Frontal cortex (tissue), 4 donors: ENCODE data around the gene ATAT1. TPM values are rescaled to one million over a fixed set of nuclear protein-coding genes. Genes with fewer than 3 reads are reported as not detected.

ENCODE experiments used
- DNase-seq, 2 donors: peaks; one replicate each; pipeline ENCODE4 v3.0.0; 2012; ENCODE audit warnings: low spot score in 2 of 2
- FAIRE-seq: peaks from 2 replicates; lab custom pipeline; 2012; peaks lifted over from hg19 to GRCh38; lab: Jason Lieb, UNC
- total RNA-seq: library from RNA; depleted of rRNA; stranded (reverse); fragments of >200 nt; gene quantifications from one replicate; pipeline ENCODE4 v1.2.3, GENCODE V29; 2014
- donor health status: control.
- donor health status: control.
- donor health status: control.

Gene ATAT1
- total RNA-seq, 1 donor from 2014 or later, result 40.4 TPM

DNA sequence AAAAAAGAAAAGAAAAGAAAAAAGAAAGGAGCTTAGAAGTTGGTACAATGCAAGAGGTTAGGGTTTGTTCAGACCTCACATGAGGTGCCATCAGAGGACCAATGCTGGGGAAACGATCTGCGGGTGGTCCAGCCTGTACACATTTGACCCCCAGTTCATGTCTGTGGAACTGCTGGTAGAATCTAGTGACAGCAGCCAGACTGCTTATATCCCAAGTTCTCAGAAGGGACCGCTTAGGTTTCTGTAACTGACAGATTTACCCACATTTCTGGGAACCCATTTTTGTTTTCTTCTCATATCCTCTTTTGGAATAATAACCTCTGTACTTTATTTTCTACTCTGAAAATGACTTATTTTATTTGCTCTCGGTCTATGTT lies 55.1 kb downstream of the ATAT1 start:
- no peak for FAIRE-seq
- DNase-seq, result no peak

DNA sequence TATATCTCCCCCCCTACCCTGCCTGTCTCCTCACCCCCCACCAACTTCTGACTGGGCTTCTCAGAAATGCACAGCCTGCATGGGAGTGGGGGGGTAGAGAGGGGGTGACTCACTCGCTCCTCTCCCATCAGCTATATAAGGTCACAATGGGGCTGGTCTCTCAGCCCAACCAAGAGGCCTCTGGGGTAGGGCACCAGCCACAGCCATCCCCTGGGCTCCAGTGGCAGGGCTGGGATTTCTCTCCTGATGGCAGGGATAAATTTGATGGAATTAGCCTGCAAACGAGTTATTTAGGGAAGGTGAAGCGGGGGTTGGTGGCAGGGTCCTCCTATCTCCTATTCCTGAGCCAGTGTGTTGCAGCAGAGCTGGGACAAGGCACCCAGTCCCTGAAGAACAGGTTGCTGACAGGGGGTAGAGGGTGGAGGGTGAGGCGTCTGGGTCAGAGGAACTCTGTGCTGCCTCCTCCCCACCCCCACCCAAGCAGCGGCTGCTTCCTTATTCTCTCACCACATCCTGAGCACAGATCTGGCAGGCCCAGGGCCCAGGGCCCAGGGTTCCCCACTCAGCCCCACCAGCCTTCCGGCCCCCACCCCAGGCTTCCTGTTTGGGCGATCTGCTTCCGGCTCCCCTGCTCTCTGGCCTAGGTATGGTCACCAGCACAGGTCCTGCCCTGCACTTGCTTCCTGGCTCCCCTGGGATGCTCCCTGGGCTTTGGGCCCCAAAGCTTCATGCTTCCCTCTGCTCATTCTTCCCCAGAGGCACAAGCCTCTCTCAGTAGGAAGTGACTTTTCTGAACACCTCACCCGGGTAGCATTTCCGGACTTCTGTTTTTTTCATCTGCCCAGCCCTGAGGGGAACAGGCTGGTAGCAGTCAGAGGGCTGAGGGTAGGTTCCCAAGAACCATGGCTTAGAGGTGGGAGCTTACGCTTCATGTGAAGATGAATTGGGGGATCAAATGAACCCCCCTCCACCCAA lies 55.8 kb downstream of the ATAT1 start:
- DNase-seq, result peak in 1 of 2 donors; percentile 67
- FAIRE-seq, result no peak

DNA sequence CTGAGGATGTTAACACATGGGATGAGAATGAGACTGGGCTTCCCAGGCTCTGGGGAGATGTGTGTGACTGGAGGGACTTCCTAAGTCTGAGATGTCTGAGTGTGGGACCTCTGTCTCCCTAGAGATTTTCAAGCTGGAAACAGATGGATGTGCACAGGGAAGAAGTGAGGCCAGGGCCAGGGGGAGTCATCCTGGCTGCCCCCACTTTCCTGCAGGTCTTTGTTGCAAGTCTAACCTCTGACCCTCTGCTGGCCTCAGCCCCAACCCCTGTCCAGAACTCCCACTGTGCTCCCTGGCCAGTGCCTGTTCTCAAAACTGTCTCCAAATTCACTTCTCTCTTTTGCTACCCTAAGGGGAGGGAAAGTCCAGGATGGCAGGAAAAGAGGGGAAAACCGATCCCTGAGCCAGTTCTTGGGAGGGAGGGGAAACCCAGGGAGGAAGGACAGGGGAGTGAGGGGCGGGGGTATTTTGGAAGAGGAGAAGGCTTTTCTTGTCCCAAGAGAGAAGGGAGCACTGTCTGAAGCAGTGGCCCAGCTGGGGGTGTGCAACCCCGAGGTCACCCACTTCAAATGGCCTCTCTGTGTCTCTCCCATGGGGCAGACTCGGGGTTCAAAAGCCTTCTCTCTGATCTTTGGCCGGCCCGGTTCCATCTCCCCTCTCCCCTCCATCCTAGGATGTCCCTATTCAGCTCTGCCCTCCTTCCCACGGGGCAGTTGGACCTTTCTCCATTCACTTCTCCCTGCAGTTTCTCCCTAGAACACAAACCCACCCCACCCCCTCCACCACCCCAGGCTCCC lies 56.7 kb downstream of the ATAT1 start:
- no peak for FAIRE-seq
- no peak for DNase-seq

DNA sequence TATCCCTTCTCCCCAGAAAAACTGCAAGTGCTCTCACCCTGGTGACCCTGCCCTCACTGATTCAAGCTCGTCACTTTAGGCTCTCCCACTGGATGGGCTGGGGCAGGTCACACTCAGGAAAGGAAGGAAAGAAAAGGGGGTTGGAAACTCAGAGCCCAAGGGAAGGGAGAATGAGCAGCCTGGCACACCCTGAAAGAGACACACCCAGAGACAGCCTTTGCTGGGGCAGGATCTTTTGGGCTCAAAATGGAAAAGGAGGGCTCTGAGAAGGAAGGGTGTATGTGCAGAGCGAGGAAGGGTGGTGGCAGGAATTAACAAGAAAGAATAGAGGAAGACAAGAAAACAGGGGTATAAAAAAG lies 57.3 kb downstream of the ATAT1 start:
- DNase-seq, result no peak
- FAIRE-seq, result no peak

DNA sequence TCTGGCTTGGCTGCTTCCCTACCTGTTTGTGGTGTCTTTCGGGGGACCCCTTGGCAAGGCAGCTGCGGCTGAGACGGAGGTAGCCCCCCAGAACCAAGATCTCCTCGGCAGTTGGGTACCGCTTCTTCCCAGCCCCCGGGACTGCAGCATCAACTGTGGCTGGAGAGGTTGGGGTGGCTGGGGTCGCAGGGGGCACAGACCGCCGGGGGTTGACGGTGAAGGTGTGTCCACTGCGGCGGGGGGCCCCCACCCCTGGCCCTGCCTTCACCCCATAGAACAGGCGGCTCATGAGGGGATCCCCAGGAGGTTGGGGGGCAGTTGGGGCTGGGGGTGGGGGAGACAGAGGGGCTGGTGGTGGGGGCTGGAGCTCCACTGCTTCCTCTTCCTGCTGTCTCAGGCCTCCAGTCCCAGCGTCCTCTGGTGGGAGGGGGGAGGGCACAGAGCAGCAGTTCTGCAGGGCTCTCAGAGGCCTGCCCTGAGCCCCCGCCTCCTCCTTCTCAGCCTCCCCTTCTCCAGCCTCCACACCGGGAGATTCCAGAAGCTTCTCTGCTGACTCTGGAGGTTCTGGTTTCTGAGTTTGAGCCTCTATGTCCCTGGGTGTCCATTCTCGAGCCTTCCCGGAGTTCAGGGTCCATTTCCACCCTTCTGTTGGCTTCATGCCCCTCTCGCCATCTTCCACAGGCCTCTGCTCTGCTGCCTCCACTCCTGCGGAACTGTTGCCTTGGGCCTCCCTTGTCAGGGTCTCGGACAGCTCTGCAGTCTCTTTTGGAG lies 57.9 kb downstream of the ATAT1 start:
- DNase-seq (no peak), FAIRE-seq (no peak)

DNA sequence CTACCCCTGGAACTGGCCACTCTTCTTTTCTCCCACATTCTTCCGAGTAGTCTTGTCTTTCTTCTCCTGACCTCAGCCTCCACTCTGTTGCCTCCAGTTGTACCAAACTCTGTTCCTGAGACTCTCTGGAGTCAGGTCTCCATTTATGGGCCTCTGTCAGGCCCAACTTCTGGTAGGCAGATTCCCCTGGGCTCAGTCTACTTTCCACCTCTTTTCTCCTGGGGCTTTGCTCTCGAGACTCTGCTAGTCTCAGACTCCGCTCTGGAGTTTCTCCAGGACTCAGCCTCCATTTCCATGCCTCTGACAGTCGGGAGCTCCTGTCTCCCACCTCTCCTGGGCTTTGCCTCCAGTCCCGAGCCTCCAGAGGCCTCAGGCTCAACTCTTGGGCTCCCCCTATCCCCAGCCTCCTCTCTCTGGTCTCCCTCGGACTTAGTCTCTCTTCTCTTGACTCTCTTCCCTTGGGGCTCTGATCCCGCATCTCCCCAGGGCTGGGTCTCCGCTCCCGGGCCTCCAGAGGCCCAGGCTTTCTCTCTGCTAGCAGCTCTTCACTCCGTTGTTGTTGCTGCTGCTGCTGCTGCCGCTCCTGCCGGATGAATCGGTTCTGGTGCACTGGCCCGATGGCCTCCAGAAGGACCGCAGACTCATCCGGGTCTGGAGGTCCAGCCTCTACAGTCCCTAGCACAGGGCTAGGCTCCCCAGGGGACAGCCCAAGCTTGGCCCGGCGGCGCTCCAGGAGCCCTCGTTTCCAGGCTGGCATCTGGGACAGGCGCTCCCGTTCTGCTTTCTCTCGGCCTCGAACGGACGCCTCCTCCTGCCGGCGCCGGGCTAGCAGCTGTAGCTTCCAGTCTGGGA lies 58.7 kb downstream of the ATAT1 start:
- no peak for FAIRE-seq
- DNase-seq, result no peak

DNA sequence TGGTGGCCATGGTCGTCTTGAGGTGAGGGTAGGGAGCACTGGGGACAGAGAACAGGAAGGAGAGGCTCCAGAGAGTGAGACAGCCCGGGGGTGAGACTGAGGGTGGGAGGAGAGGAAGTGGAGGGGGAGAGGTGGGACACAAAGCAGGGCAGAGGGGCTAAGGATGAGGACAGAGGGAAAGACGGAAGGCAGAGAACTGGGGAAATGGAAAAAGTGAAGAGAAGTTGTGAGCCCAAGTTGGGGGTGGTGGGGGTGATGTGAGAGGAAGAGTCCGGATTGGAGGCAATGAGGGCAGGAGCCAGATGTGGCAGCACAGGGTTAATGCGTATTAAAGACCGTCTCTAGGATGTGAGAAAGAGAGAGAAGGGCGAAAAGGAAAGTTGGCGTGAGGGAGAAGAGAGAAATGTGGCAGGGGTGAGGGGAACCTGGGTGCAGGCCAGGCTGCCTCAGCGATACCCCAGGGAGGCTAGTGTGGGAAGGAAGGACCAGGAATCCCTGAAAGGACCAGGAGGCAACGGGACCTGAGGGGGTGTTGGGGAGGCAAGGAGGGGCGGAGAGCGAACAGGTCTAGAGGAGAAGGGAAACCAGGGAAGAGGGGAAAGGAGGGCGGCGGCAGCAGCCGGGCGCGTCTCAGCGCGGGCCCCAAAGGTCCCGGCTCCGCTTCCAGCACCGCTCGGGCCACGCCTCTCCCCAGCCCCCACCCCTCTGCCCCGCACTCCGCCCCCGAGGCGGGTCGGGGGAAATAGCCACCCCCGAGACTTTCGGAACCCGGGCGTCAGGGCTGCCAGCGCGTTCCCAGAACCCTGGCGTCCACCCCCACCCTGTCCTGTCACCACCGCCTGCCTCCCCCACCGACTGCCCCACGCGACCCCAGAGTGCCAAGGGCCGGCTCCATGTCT lies 59.6 kb downstream of the ATAT1 start, which contains the start of gene PPP1R18:
PPP1R18 (minus strand) TSS at position 637 of the 899 bp plus-strand sequence; CDS start at position 10, 627 bp downstream.
- DNase-seq, result peak; percentile 59 to 71
- FAIRE-seq, result no peak

DNA sequence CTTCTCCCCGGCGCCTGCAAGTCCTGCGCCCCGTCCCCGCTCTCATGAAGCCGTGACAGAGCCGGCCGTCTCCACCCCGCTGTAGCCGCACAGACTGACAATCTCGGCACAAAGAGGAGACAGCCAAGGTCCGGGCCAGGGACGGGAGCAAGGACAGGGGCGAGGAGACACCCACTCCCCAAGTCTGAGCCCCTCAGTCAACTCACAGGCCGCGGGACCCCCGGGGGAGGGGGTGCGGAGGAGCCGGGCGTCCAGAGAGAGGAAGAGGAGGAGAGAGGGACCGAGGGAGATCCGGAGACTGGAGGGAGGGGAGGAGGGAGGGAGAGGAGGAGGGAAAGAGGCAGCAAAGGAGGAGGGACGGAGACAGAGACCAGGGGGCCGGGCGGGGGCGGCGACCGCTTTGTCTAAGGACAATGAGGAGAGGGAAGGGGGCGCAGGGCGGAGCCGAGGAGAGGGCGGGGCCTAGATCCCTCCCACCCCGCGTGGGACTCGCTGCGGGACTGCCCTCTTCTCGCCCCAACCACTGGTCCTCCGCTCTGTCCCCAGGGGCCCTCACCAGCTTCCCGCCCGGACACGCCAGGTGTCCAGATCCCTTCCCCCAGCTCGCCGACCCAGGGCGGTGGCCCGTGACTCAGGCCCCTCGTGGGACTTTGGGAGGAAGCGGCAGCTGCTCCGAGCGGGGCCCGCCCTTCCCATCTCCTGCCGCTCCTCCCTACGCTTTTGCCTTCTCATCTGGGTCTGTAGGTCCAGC lies 60.4 kb downstream of the ATAT1 start:
- peak; percentile 63 to 70 for DNase-seq
- FAIRE-seq, result no peak

DNA sequence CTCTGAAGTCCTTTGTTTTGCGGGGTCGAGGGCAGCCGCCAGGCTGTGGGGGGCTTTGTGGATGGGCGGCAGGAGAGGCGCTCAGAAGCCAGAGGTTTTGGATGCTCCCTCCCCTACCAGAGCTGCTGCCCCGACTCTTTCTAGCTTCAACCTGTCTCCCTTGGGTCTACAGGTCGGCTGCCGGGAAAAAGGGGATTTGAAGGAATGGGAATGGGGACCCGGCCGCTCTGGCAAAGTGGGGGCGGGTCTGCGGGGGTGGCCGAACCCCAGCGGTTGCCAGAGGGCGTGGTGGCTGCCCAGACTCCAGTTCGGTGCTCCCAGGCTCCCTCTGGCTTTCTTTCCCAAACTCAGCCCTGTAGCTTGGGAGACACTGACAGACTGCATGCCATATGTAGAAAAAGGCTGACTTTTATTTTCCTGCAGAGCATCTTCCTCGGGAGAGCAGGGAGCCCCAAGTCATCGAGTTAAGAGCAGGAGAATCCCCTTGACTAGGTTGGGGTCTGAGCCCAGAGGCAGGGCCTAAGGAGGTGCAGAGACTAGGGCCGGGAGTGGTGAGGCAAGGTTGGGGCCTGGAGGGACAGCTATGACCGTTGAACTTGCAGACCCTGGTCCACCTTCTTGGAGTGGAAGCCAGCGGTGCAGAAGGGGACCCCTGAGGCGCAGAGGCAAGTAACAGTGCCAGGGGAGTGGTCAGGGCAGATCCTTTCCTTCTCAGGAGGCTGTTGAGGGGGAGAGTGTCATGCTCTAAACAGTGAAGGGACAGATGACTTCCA lies 61.2 kb downstream of the ATAT1 start:
- FAIRE-seq, result no peak
- DNase-seq, result no peak

DNA sequence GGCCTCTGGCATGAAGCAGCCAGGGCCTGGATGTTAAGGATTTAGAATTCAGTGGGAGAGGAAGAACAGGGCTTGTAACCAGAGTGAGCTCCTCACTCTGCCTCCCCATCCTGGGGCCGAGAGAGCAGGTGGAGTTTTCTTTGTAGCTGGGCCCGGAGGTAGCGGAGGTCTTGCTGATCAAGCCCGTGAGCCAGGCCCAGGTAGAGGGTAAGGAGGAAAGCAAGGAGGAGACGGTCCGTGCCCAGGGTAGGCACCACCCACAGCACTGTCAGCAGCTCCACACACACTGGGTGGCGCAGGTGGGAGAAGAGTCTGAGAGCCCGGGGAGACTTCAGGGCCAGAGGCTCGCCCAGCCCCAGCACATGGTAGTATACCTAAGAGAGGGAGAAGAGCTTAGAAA lies 61.9 kb downstream of the ATAT1 start:
- DNase-seq (no peak), FAIRE-seq (no peak)

DNA sequence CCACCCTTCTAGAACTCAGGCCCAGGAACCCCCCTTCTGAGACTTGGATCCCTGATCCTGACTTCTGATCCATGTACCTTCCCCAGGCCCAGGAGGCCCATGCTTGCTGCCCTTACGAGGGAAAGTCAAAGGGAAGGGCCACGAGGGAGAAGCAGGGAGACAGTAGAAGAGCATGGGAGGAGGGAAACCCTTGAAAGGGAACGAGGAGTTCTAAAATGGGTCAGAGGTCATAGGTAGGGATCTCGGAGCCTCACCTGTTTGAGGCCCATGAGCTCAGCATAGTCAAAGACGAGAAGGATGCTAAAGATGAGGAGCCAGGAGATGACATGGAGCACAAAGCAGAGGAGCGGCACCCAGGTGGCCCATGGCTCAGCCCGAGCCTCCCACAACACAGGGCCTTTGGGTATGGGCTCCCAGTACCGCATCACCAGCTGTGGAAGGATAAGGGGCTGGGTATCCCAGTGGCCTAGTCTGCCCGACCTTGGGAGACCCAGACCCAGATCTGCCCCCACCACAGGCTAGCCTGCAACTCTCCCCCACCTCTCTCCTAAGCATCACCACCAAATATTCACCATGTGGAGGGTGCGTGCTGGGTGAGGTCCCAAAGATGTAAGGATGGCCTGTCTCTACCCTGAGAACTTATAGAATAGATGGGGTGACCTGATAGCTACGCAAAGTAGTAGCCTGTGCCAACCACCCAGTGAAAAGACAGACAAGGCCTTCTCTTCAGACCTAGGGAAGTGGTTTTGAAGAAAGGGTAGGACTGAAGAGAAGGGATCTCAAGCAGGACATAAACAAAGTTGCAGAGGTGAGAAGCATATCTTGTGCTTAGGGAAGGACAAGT lies 62.6 kb downstream of the ATAT1 start:
- no peak for FAIRE-seq

DNA sequence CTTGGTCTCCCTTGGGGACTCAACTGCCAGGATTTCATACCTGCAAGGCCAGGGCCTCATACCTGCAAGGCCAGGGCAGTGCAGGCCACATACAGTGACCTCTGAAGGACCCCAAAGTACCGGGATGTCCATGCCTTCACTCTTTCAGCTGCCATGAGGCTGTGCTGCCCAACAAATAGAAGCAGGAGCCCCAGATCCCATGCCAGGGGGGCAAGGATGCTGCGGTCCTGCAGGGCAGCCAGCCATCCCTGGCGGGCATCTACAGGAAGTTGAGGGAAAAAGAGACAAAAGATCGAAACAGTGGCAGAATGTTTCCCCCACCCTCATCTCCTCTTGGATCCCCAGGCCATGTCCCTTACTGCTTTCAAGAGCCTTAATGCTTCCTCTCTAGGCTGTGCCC lies 63.3 kb downstream of the ATAT1 start:
- no peak for FAIRE-seq
- no peak for DNase-seq

More for the DNA sequence above, 62.6 kb downstream of the ATAT1 start:
- DNase-seq, result no peak

DNA sequence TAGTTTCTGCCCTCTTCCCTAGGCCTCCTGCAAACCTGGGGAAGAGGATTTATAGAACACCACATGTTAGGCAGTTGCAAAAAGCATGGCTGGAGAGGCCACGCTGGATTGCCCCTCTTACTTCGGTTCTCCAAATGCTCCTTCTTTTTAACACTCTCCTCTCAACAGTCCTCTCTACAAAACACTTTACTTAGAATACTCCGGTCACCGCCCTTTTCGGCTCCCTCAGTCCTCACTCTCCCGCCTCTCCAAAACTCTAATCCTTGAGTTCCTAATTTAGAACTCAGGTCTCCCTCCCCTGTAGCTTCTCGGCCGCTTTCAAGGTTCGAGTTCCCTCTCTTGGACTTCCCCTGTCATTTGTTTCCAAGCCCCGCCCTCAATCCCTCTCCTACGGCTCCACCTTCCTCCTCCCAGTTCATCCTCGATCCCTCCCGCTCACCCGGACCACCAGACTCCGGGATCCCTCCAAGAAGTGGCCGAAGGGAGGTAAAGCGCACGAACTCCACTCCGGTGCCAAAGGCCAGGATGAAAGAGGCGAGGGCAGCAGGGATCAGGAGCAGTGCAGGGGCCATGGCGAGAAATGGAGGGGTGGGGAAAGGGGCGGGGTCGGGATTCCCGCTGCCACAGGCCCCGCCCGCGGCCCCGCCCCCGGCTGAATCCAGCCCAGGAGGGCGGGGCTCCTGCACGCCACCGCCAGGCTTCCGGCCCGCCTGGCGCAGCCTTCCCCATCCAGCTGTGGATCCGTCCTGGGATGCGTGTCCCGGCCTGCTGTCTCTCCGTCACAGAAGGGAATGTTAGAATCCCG lies 63.9 kb downstream of the ATAT1 start, which contains the start of gene NRM:
NRM (minus strand) TSS at position 582 of the 805 bp plus-strand sequence; CDS start at position 572, 10 bp downstream.
- no peak for FAIRE-seq
- DNase-seq, result peak; percentile 77 to 88

DNA sequence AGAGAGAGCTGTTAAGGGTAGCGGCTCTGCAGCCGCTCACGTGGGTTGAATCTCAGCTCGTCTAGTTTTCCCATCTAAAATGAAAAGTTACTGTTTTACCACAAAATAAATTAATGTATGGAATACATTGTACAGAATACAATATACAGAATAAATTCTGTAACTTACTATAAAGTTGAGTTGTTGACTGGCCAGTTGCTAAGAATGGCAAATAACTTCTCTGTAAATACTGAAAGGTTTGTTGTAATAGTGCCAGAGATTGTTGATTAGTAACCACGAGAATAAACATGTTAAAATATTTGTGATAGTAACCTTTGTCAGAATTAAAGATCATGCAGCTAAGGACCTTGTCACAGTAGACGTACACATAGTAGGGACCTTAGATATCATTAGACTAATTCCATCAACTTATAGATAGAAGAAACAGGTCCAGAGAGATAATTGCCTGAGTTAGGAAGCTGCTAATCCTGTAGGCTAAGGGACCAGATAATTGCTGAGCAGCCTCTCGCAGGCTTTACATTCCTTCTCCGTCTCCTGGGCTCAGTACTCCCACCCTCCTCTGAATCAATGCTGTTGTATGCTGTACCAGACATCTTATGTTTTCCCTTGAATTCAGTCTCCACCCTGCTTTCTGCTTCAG lies 64.7 kb downstream of the ATAT1 start:
- DNase-seq (no peak), FAIRE-seq (no peak)
